Activated B cell treated with CpG ODN at 0.5 μM for 24 hours (primary cell): ENCODE data around the gene NFE2L3. TPM values are rescaled to one million over a fixed set of nuclear protein-coding genes. Genes with fewer than 3 reads are reported as not detected.
"Not testable (repeated sequence)": the region's sequence is repeated elsewhere in the genome, so short reads cannot be mapped to it uniquely, and the experiment has no call there.

Experiments used
- ATAC-seq: fragments of 200-7000 bp; cut with Tn5 transposase; one replicate; pipeline ENCODE4 v1.10.0; 2021; ENCODE audit warnings: low read depth, mild to moderate bottlenecking, moderate library complexity
- CTCF ChIA-PET: fragments of 350-600 bp; sonication (Branson Sonifier 250); formaldehyde crosslinking; loops from one replicate; lab custom pipeline; 2021; ENCODE audit warnings: antibody characterized with exemption; lab: Charles Lee
- POLR2A ChIA-PET: fragments of 350-600 bp; sonication (Branson Sonifier 250); formaldehyde crosslinking; loops from one replicate; lab custom pipeline; 2021; ENCODE audit warnings: antibody characterized with exemption; lab: Charles Lee
- DNase-seq: peaks from one replicate; pipeline ENCODE4 v3.0.0; 2022
- H3K27ac Mint-ChIP-seq: one replicate; pipeline ENCODE4 v1.8.0; 2020; ENCODE audit warnings: mixed read lengths
- H3K27me3 Mint-ChIP-seq: one replicate; pipeline ENCODE4 v1.8.0; 2021; ENCODE audit warnings: mixed read lengths
- H3K36me3 Mint-ChIP-seq: one replicate; pipeline ENCODE4 v1.8.0; 2021; ENCODE audit warnings: low read depth, mixed read lengths
- H3K4me1 Mint-ChIP-seq: one replicate; pipeline ENCODE4 v1.8.0; 2021; ENCODE audit warnings: mixed read lengths
- H3K4me3 Mint-ChIP-seq: one replicate; pipeline ENCODE4 v1.8.0; 2020; ENCODE audit warnings: mild to moderate bottlenecking, mixed read lengths
- H3K9me3 Mint-ChIP-seq: one replicate; pipeline ENCODE4 v1.8.0; 2020; ENCODE audit warnings: mixed read lengths
- CTCF ChIP-seq: fragments of 200-600 bp; IDR thresholded peaks from one replicate; pipeline ENCODE4 v1.8.0; 2022; ENCODE audit warnings: antibody characterized with exemption, mild to moderate bottlenecking
- intact Hi-C: fragments of 100-400 bp; cut with micrococcal nuclease; formaldehyde crosslinking; loops from one replicate; pipeline ENCODE4 v1.15.1; 2024
- total RNA-seq: library from RNA; stranded (reverse); gene quantifications from 2 replicates; pipeline ENCODE4 v1.2.3, GENCODE V29; 2022

NFE2L3 gene
- total RNA-seq, 1 donor from 2014 or later: 2.7 TPM

DNA sequence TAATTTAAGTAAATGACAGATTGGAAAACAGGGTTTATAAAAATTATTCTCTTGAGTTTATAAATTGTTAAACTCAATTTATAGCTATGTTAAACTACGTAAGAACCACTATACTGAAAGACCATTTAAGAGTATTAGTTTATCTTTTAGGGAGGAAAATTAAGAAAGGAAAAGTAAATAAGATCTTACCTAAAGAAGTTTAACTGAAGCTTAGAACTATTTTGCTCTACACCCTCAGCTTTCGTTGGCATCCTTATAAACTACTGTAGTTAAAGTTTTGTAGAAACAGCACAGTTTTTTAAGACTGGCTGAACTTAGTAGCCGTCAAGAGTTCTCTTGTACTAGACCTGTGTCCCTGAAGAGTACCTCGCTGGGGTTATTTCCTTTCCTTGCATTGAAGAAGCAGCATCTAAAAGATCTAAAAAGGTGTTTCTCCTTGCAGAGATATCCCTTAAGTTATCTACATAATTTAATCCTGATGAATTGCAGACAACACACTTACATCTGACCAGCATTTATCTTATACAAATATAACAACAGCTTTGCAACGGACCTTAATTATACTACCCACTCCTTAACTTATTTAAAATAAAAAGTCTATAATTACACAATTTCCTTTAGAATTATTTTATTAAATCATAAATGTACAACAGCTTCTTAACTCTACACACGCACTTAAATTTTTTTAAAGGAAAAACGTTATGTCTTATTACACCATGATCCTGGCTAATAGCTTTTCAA lies 39.4 kb downstream of the NFE2L3 start:
- Mint-ChIP-seq H3K27me3 (no peaks in the 10 kb centered on the region), H3K4me1 (peaks cover 82% of the 10 kb centered on the region), H3K27ac (no peak overlapping the region), H3K4me3 (no peak overlapping the region), H3K36me3 (peaks cover 92% of the 10 kb centered on the region), H3K9me3 (no peaks in the 10 kb centered on the region)
- ChIA-PET POLR2A (interaction anchor here (0.7 to 3.4 kb wide), 8 partner anchors 9 to 172 kb away, joined by 3 to 36 read pairs (median 8); partner anchors contain the start of genes CBX3, HNRNPA2B1 and NFE2L3), CTCF (interaction anchor here (1.6 to 3.8 kb wide), 5 partner anchors 10 to 174 kb away, joined by 4 to 27 read pairs (median 9); no protein-coding TSS in a partner anchor)
- intact Hi-C loops: no loop called here
- DNase-seq: no peak
- TF ChIP-seq CTCF: no peak
- ATAC-seq: no peak

DNA sequence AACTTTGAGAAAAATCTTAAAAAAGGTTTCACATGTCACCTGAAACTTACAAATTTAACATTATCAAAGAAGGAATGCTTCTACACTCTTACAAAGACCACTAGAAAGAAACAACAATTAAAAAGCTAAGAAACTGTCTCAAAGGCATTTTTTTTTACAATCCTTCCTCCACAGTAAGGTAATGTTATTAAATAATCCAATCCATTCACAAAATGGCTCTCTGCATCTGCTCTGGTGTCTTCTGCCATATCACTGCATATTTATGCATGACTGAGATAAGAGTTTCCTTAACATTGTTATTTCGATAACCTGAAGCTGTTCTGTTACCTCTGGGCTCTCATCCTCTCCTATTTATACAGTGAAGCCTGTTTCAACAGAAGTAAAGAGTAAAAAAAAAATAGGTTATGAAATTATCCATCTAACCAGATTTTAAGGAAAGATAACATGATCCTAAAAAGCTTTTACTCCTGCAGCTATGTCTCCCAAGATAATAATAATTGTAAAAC lies 40.0 kb downstream of the NFE2L3 start:
- peak overlapping the region; percentile 66 for H3K4me3 Mint-ChIP-seq
- H3K27me3 Mint-ChIP-seq: no peaks in the 10 kb centered on the region
- peaks cover 82% of the 10 kb centered on the region for H3K4me1 Mint-ChIP-seq
- ChIA-PET CTCF (interaction anchor here (0.9 to 3.8 kb wide), 9 partner anchors 11 to 299 kb away, joined by 3 to 27 read pairs (median 5); partner anchors contain the start of gene NFE2L3), POLR2A (interaction anchor here (0.7 to 3.4 kb wide), 11 partner anchors 9 to 171 kb away, joined by 3 to 36 read pairs (median 7); partner anchors contain the start of genes CBX3, HNRNPA2B1 and NFE2L3)
- H3K27ac Mint-ChIP-seq: peak overlapping the region; percentile 74
- ATAC-seq (no peak), DNase-seq (no peak)
- H3K9me3 Mint-ChIP-seq: no peaks in the 10 kb centered on the region
- peaks cover 97% of the 10 kb centered on the region for H3K36me3 Mint-ChIP-seq
- TF ChIP-seq CTCF: no peak
- intact Hi-C loops: no loop called here

GRCh38 chr7:26192485-26193087 lies 40.6 kb downstream of the NFE2L3 start:
- H3K27me3 Mint-ChIP-seq: no peaks in the 10 kb centered on the region
- peak overlapping the region; percentile 66 for H3K4me3 Mint-ChIP-seq
- no peak for TF ChIP-seq CTCF
- ChIA-PET POLR2A (interaction anchor here (0.6 to 3.4 kb wide), 12 partner anchors 8 to 114 kb away, joined by 3 to 36 read pairs (median 7); partner anchors contain the start of genes CBX3, HNRNPA2B1 and NFE2L3), CTCF (interaction anchor here (0.9 to 3.8 kb wide), 10 partner anchors 11 to 300 kb away, joined by 3 to 27 read pairs (median 4); partner anchors contain the start of gene NFE2L3)
- H3K27ac Mint-ChIP-seq: peak overlapping the region; percentile 74
- intact Hi-C loops: no loop called here
- no peaks in the 10 kb centered on the region for H3K9me3 Mint-ChIP-seq
- DNase-seq (no peak), ATAC-seq (peak; percentile 35)
- peaks cover 82% of the 10 kb centered on the region for H3K4me1 Mint-ChIP-seq
- H3K36me3 Mint-ChIP-seq: peaks cover 98% of the 10 kb centered on the region

- peak overlapping the region; percentile 68 for H3K4me3 Mint-ChIP-seq
- TF ChIP-seq CTCF: no peak
- no peak for DNase-seq
- H3K27me3 Mint-ChIP-seq: no peaks in the 10 kb centered on the region
- peaks cover 97% of the 10 kb centered on the region for H3K36me3 Mint-ChIP-seq
- ChIA-PET CTCF (interaction anchor here (1.8 to 3.8 kb wide), 6 partner anchors 33 to 176 kb away, joined by 4 to 27 read pairs (median 8); partner anchors contain the start of gene NFE2L3), POLR2A (interaction anchor here (1.0 to 3.4 kb wide), 7 partner anchors 7 to 137 kb away, joined by 3 to 36 read pairs (median 7); partner anchors contain the start of genes CBX3 and HNRNPA2B1)
- no peaks in the 10 kb centered on the region for H3K9me3 Mint-ChIP-seq
- no peak for ATAC-seq
- intact Hi-C loops: no loop called here
- H3K27ac Mint-ChIP-seq: peak overlapping the region; percentile 77
- H3K4me1 Mint-ChIP-seq: peaks cover 78% of the 10 kb centered on the region
Observed at GRCh38 chr7:26193432-26194207, 41.6 kb downstream of the NFE2L3 start.

GRCh38 chr7:26194764-26195163 lies 42.8 kb downstream of the NFE2L3 start:
- CTCF ChIA-PET: interaction anchor here (1.8 to 6.3 kb wide), 4 partner anchors 43 to 175 kb away, joined by 4 to 123 read pairs (median 14); partner anchors contain the start of gene NFE2L3
- POLR2A ChIA-PET: interaction anchor here (0.6 to 1.7 kb wide), 18 partner anchors 8 to 302 kb away, joined by 3 to 22 read pairs (median 4); partner anchors contain the start of gene NFE2L3
- intact Hi-C loops: loop anchor here (5.0 kb wide), 1 partner anchor 968 kb away; no protein-coding TSS in a partner anchor

More at GRCh38 chr7:26194764-26195163, 42.8 kb downstream of the NFE2L3 start:
- DNase-seq, ATAC-seq, H3K4me3 Mint-ChIP-seq, H3K9me3 Mint-ChIP-seq, H3K27me3 Mint-ChIP-seq: not testable (repeated sequence)
- Mint-ChIP-seq H3K27ac (peak overlapping the region; percentile 77), H3K4me1 (peaks cover 77% of the 10 kb centered on the region), H3K36me3 (peaks cover 97% of the 10 kb centered on the region)
